Naive thymus-derived CD8-positive, alpha-beta T cell (primary cell): Measurements from ENCODE around the gene PHC3. TPM values are rescaled to one million over a fixed set of nuclear protein-coding genes. Genes with fewer than 3 reads are reported as not detected.
"Not testable (repeated sequence)": the region's sequence is repeated elsewhere in the genome, so short reads cannot be mapped to it uniquely, and the experiment has no call there.

Experiments
- ATAC-seq, 2 donors: fragments of 150-1000 bp; cut with Tn5 transposase in 1 of 2; sonication (Bioruptor Pico), chemical (Tn5 transposase) in 1 of 2; 1 replicate in 1 of 2; 2 replicates in 1 of 2; pipeline ENCODE4 v1.10.0; 2021; ENCODE audit warnings: mild to moderate bottlenecking in 2 of 2, moderate library complexity in 2 of 2
- POLR2A ChIA-PET: fragments of 350-600 bp; sonication (Branson Sonifier 250); formaldehyde crosslinking; loops from one replicate; lab custom pipeline; 2021; ENCODE audit warnings: antibody characterized with exemption; lab: Charles Lee
- DNase-seq, 10 donors: peaks; one replicate each; pipeline versions ENCODE4 v3.0.0 to v3.0.0-alpha.2; 2020 to 2022
- H3K27ac Mint-ChIP-seq, 10 donors: one replicate each; pipeline ENCODE4 v1.8.0; 2020 to 2022; ENCODE audit warnings: mild to moderate bottlenecking in 10 of 10, mixed read lengths in 10 of 10, moderate library complexity in 4 of 10, inconsistent platforms in 1 of 10
- H3K27me3 Mint-ChIP-seq, 5 donors: one replicate each; pipeline ENCODE4 v1.8.0; 2021 to 2022; ENCODE audit warnings: mixed read lengths in 5 of 5
- H3K36me3 Mint-ChIP-seq, 3 donors: one replicate each; pipeline ENCODE4 v1.8.0; 2020 to 2022; ENCODE audit warnings: mixed read lengths in 3 of 3, mild to moderate bottlenecking in 2 of 3, inconsistent platforms in 1 of 3
- H3K4me1 Mint-ChIP-seq, 4 donors: one replicate each; pipeline ENCODE4 v1.8.0; 2021 to 2022; ENCODE audit warnings: mixed read lengths in 4 of 4
- H3K4me3 Mint-ChIP-seq, 10 donors: one replicate each; pipeline ENCODE4 v1.8.0; 2020 to 2022; ENCODE audit warnings: mild to moderate bottlenecking in 10 of 10, mixed read lengths in 10 of 10, moderate library complexity in 6 of 10, inconsistent platforms in 1 of 10
- H3K9me3 Mint-ChIP-seq, 9 donors: one replicate each; pipeline ENCODE4 v1.8.0; 2020 to 2022; ENCODE audit warnings: mixed read lengths in 9 of 9, mild to moderate bottlenecking in 3 of 9, inconsistent platforms in 1 of 9, moderate library complexity in 1 of 9
- polyA plus RNA-seq, 3 donors: library from polyadenylated mRNA; unstranded; fragments of 300-500 nt; fragmentation: Illumina TruSeq; gene quantifications; one replicate each; pipeline ENCODE4 v1.2.3, GENCODE V29; 2021
- total RNA-seq, 8 experiments: library from RNA in 2 of 8; stranded (reverse) in 2 of 8; gene quantifications; one replicate each; pipeline ENCODE4 v1.2.3 and lab custom pipeline; 2021 to 2026

Gene PHC3
- total and polyA plus RNA-seq, 5 experiments from 2014 or later, result 34.5 to 187 (median 54.8) TPM

GRCh38 chr3:170206164-170206762, 24.7 kb upstream of the PHC3 start:
- not testable (repeated sequence) for DNase-seq

GRCh38 chr3:170205302-170205701, 23.8 kb upstream of the PHC3 start:
- Mint-ChIP-seq H3K9me3 (no peaks in the 10 kb centered on the region), H3K4me1 (no peaks in the 10 kb centered on the region), H3K4me3 (no peak overlapping the region), H3K27me3 (peaks cover 3 to 25% (median 10%) of the 10 kb centered on the region in 5 donors), H3K27ac (no peak overlapping the region), H3K36me3 (no peaks in the 10 kb centered on the region)
- DNase-seq (no peak), ATAC-seq (no peak)
- POLR2A ChIA-PET, result interaction anchor here (0.7 kb wide), 1 partner anchor 25 kb away, joined by 3 read pairs; no protein-coding TSS in a partner anchor

More at GRCh38 chr3:170206164-170206762, 24.7 kb upstream of the PHC3 start:
- H3K27me3 Mint-ChIP-seq, result peaks cover 3 to 25% (median 10%) of the 10 kb centered on the region in 5 donors
- not testable (repeated sequence) for H3K4me1 Mint-ChIP-seq, H3K36me3 Mint-ChIP-seq, ATAC-seq, H3K9me3 Mint-ChIP-seq, H3K4me3 Mint-ChIP-seq, H3K27ac Mint-ChIP-seq
- POLR2A ChIA-PET, result interaction anchor here (0.7 kb wide), 1 partner anchor 24 kb away, joined by 3 read pairs; no protein-coding TSS in a partner anchor

- Mint-ChIP-seq H3K27me3 (peaks cover 3 to 25% (median 10%) of the 10 kb centered on the region in 5 donors), H3K36me3 (no peaks in the 10 kb centered on the region), H3K4me3 (no peak overlapping the region), H3K27ac (no peak overlapping the region), H3K9me3 (no peaks in the 10 kb centered on the region), H3K4me1 (no peaks in the 10 kb centered on the region)
- no peak for ATAC-seq
- POLR2A ChIA-PET, result interaction anchor here (1.6 kb wide), 1 partner anchor 23 kb away, joined by 6 read pairs; the partner anchor contains the start of gene PHC3
- DNase-seq, result no peak
Observed at GRCh38 chr3:170204509-170204908, 23.0 kb upstream of the PHC3 start.

GRCh38 chr3:170204023-170204472, 22.5 kb upstream of the PHC3 start:
- H3K4me1 Mint-ChIP-seq, result no peaks in the 10 kb centered on the region
- POLR2A ChIA-PET, result interaction anchor here (1.6 kb wide), 1 partner anchor 23 kb away, joined by 6 read pairs; the partner anchor contains the start of gene PHC3
- no peak overlapping the region for H3K27ac Mint-ChIP-seq
- ATAC-seq (no peak), DNase-seq (no peak)
- peaks cover 3 to 25% (median 10%) of the 10 kb centered on the region in 5 donors for H3K27me3 Mint-ChIP-seq
- H3K9me3 Mint-ChIP-seq, result no peaks in the 10 kb centered on the region
- no peaks in the 10 kb centered on the region for H3K36me3 Mint-ChIP-seq
- no peak overlapping the region for H3K4me3 Mint-ChIP-seq

GRCh38 chr3:170203457-170203856, 21.9 kb upstream of the PHC3 start:
- DNase-seq (no peak), ATAC-seq (no peak)
- Mint-ChIP-seq H3K27me3 (peaks cover 3 to 22% (median 10%) of the 10 kb centered on the region in 5 donors), H3K36me3 (no peaks in the 10 kb centered on the region), H3K27ac (no peak overlapping the region), H3K9me3 (no peaks in the 10 kb centered on the region), H3K4me1 (no peaks in the 10 kb centered on the region), H3K4me3 (no peak overlapping the region)
- POLR2A ChIA-PET, result interaction anchor here (1.6 kb wide), 1 partner anchor 22 kb away, joined by 6 read pairs; the partner anchor contains the start of gene PHC3

- Mint-ChIP-seq H3K27ac (no peak overlapping the region), H3K4me3 (no peak overlapping the region), H3K27me3 (peaks cover 2 to 18% (median 10%) of the 10 kb centered on the region in 5 donors), H3K9me3 (no peaks in the 10 kb centered on the region), H3K4me1 (no peaks in the 10 kb centered on the region), H3K36me3 (peaks cover 0 to 2% (median 0%) of the 10 kb centered on the region in 3 donors)
- no peak for DNase-seq
- POLR2A ChIA-PET, result interaction anchor here (0.7 to 1.2 kb wide), 4 partner anchors 22 to 119 kb away, joined by 3 to 4 read pairs (median 3); no protein-coding TSS in a partner anchor
- no peak for ATAC-seq
Observed at GRCh38 chr3:170201527-170201926, 20.0 kb upstream of the PHC3 start.

- Mint-ChIP-seq H3K9me3 (no peaks in the 10 kb centered on the region), H3K27ac (no peak overlapping the region), H3K4me1 (no peaks in the 10 kb centered on the region), H3K27me3 (peaks cover 0 to 15% (median 10%) of the 10 kb centered on the region in 5 donors), H3K36me3 (peaks cover 0 to 2% (median 0%) of the 10 kb centered on the region in 3 donors), H3K4me3 (no peak overlapping the region)
- ATAC-seq, result no peak
- DNase-seq, result no peak
- POLR2A ChIA-PET, result interaction anchor here (1.2 kb wide), 1 partner anchor 22 kb away, joined by 3 read pairs; no protein-coding TSS in a partner anchor
Observed at GRCh38 chr3:170200987-170201386, 19.5 kb upstream of the PHC3 start.

GRCh38 chr3:170196833-170197232, 15.3 kb upstream of the PHC3 start:
- ATAC-seq, result no peak
- DNase-seq, result no peak
- POLR2A ChIA-PET, result no interaction called here
- H3K4me3 Mint-ChIP-seq, result no peak overlapping the region
- peaks cover 0 to 11% (median 0%) of the 10 kb centered on the region in 5 donors for H3K27me3 Mint-ChIP-seq
- peaks cover 0 to 2% (median 0%) of the 10 kb centered on the region in 3 donors for H3K36me3 Mint-ChIP-seq
- H3K4me1 Mint-ChIP-seq, result no peaks in the 10 kb centered on the region
- no peak overlapping the region for H3K27ac Mint-ChIP-seq
- H3K9me3 Mint-ChIP-seq, result no peaks in the 10 kb centered on the region

GRCh38 chr3:170195759-170196158, 14.2 kb upstream of the PHC3 start:
- H3K4me1 Mint-ChIP-seq, H3K4me3 Mint-ChIP-seq, H3K36me3 Mint-ChIP-seq, ATAC-seq, POLR2A ChIA-PET, DNase-seq, H3K27ac Mint-ChIP-seq, H3K9me3 Mint-ChIP-seq: not testable (repeated sequence)
- H3K27me3 Mint-ChIP-seq, result peaks cover 0 to 11% (median 0%) of the 10 kb centered on the region in 5 donors

GRCh38 chr3:170189398-170190256, 8.1 kb upstream of the PHC3 start:
- peak; percentile 23 to 48 for ATAC-seq
- Mint-ChIP-seq H3K27me3 (peaks cover 0 to 4% (median 0%) of the 10 kb centered on the region in 5 donors), H3K36me3 (no peaks in the 10 kb centered on the region), H3K27ac (peak overlapping the region in 2 of 10 donors; percentile 71 to 78), H3K4me3 (no peak overlapping the region), H3K9me3 (no peaks in the 10 kb centered on the region), H3K4me1 (peaks cover 2 to 13% (median 10%) of the 10 kb centered on the region in 4 donors)
- POLR2A ChIA-PET, result interaction anchor here (1.2 kb wide), 1 partner anchor 9 kb away, joined by 8 read pairs; no protein-coding TSS in a partner anchor
- no peak for DNase-seq

- Mint-ChIP-seq H3K4me1 (peaks cover 17 to 42% (median 37%) of the 10 kb centered on the region in 4 donors), H3K9me3 (no peaks in the 10 kb centered on the region), H3K27me3 (no peaks in the 10 kb centered on the region), H3K36me3 (peaks cover 0 to 34% (median 12%) of the 10 kb centered on the region in 3 donors), H3K27ac (peak overlapping the region; percentile 98 to 100 (median 99)), H3K4me3 (peak overlapping the region; percentile 96 to 100 (median 98))
- DNase-seq, result peak in 4 of 10 donors; percentile 10 to 53 (median 21)
- POLR2A ChIA-PET, result interaction anchor here (0.6 to 4.1 kb wide), 19 partner anchors 9 to 689 kb away, joined by 3 to 31 read pairs (median 4); partner anchors contain the start of genes PRKCI, RPL22L1, SEC62 and SKIL
- peak; percentile 31 to 47 for ATAC-seq
Observed at GRCh38 chr3:170180079-170180907, 1.2 kb downstream of the PHC3 start.
